GM18511 (cell line): Measurements from ENCODE around the gene MPL.

Experiments
- ATAC-seq: cut with Tn5 transposase; IDR thresholded peaks from one replicate; pipeline ENCODE4 v1.9.1; 2021; ENCODE audit warnings: mild to moderate bottlenecking, moderate library complexity; ENCODE audit not compliant: unreplicated experiment

The MPL gene

GRCh38 chr1:43337588-43337987, at the start of gene MPL:
Gene MPL (plus strand): TSS chr1:43337818. CDS start chr1:43337849, 31 bp downstream.
- ATAC-seq = no peak

- no peak for ATAC-seq
Observed at GRCh38 chr1:43288058-43288784, 49.4 kb upstream of the MPL start.

GRCh38 chr1:43288785-43289706, 48.6 kb upstream of the MPL start:
- no peak for ATAC-seq

- ATAC-seq = no peak
Observed at GRCh38 chr1:43292216-43292615, 45.4 kb upstream of the MPL start.

- ATAC-seq = no peak
Observed at GRCh38 chr1:43292679-43293078, 44.9 kb upstream of the MPL start.

GRCh38 chr1:43293176-43293575, 44.4 kb upstream of the MPL start:
- no peak for ATAC-seq

- ATAC-seq = no peak
Observed at GRCh38 chr1:43293896-43294760, 43.5 kb upstream of the MPL start.

- no peak for ATAC-seq
Observed at GRCh38 chr1:43294761-43295160, 42.9 kb upstream of the MPL start.

GRCh38 chr1:43296207-43296606, 41.4 kb upstream of the MPL start:
- ATAC-seq = no peak

- ATAC-seq = no peak
Observed at GRCh38 chr1:43298055-43298454, 39.6 kb upstream of the MPL start.

GRCh38 chr1:43299101-43299500, 38.5 kb upstream of the MPL start:
- no peak for ATAC-seq

GRCh38 chr1:43300378-43301094, 37.1 kb upstream of the MPL start, which contains the start of gene TIE1:
Gene TIE1 (plus strand): TSS chr1:43300982. CDS start chr1:43301072, 90 bp downstream.
- no peak for ATAC-seq

GRCh38 chr1:43302201-43302600, 35.4 kb upstream of the MPL start:
- no peak for ATAC-seq

GRCh38 chr1:43302721-43303470, 34.7 kb upstream of the MPL start:
- ATAC-seq = no peak

GRCh38 chr1:43303471-43304313, 33.9 kb upstream of the MPL start:
- no peak for ATAC-seq

GRCh38 chr1:43304314-43304681, 33.3 kb upstream of the MPL start:
- no peak for ATAC-seq

GRCh38 chr1:43304771-43305300, 32.8 kb upstream of the MPL start:
- no peak for ATAC-seq

GRCh38 chr1:43305461-43305860, 32.2 kb upstream of the MPL start:
- ATAC-seq = no peak
